H54 (cell line): ENCODE measurements around the gene PDZRN3.

Experiments
- DNase-seq: peaks from one replicate; pipeline ENCODE4 v3.0.0; 2011; ENCODE audit warnings: low spot score, mixed read lengths; ENCODE audit not compliant: insufficient read length
- FAIRE-seq: peaks from 3 replicates; lab custom pipeline; 2011; peaks lifted over from hg19 to GRCh38; lab: Jason Lieb, UNC
- POLR2A ChIP-seq: IDR thresholded peaks from 2 replicates; pipeline ENCODE4 v1.6.1; 2011; ENCODE audit warnings: low read depth, mild to moderate bottlenecking, low read length

The PDZRN3 gene

DNA sequence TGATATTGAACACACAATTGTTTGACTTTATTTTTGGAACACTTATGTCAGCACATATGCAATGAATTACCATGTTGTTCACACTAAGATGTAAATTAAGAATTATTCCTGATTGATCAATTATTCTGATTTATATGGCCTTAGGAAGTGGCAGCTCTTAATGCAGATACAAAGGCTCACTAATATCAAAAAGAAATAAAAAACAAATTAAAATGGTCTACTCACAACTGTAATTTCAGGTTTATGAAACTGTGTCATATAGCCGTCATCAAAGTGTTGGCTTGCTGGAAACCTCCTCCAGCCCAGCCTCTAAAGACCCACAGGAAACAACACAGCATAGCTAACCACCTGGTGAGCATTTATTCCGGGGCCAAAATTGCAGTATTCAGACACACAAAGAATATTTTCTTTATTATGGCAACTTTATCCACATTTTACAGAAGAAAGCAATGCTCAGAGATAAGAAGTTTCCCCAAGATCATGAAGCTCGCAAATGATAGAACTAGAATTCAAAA is 33.4 kb downstream of the PDZRN3 start:
- DNase-seq (no peak), FAIRE-seq (no peak)
- no peak for TF ChIP-seq POLR2A

- no peak for TF ChIP-seq POLR2A
- DNase-seq (no peak), FAIRE-seq (no peak)
These were observed 38.1 kb downstream of the PDZRN3 start for GRCh38 chr3:73586628-73587027.

- DNase-seq (no peak), FAIRE-seq (no peak)
- TF ChIP-seq POLR2A: no peak
These were observed 38.6 kb downstream of the PDZRN3 start for GRCh38 chr3:73586190-73586589.

- TF ChIP-seq POLR2A: no peak
- FAIRE-seq (no peak), DNase-seq (no peak)
These were observed 39.9 kb downstream of the PDZRN3 start for GRCh38 chr3:73584873-73585272.

GRCh38 chr3:73582535-73582934 is 42.2 kb downstream of the PDZRN3 start:
- no peak for DNase-seq
- FAIRE-seq: no peak
- no peak for TF ChIP-seq POLR2A

GRCh38 chr3:73581134-73581846 is 43.5 kb downstream of the PDZRN3 start:
- FAIRE-seq: no peak
- TF ChIP-seq POLR2A: no peak
- DNase-seq: no peak

DNA sequence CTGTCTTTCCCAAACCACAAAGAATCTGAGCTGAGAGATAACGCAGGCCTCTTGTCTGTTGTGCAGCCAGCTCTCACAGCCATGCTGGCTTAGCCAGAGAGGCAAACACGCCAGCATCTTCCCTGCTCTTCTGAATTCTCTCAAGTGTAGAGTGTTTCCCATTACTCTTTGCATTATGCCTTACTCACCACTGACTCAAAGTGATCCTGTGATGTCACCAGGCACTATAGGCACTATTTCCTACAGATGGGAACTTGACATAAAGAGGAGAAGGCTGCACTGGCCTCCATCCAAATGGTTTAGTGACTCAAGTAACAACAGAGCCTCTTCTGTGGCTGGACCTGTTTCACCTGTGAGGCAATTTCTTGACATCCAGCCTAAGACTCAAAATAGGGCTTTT is 44.4 kb downstream of the PDZRN3 start:
- no peak for DNase-seq
- no peak for TF ChIP-seq POLR2A
- no peak for FAIRE-seq

DNA sequence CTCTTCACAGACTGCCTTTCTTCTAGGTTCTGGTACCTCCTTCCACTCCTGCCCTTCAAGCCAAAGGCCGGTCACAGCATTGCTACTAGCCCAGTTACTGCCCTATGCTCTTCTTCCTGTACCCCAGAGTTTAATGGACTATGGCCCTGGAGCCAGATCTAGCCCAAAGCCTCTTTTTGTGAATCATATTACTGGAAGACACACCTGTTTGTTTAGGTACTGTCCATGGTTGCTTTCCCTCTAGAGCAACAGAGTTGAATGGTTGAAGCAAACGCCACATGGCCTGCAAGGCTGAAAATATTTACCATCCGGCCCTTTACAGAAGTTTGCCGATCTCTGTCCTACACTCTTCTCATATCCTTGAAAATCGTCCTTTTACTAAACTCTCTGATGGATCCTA is 47.0 kb downstream of the PDZRN3 start:
- FAIRE-seq (no peak), DNase-seq (no peak)
- TF ChIP-seq POLR2A: no peak

DNA sequence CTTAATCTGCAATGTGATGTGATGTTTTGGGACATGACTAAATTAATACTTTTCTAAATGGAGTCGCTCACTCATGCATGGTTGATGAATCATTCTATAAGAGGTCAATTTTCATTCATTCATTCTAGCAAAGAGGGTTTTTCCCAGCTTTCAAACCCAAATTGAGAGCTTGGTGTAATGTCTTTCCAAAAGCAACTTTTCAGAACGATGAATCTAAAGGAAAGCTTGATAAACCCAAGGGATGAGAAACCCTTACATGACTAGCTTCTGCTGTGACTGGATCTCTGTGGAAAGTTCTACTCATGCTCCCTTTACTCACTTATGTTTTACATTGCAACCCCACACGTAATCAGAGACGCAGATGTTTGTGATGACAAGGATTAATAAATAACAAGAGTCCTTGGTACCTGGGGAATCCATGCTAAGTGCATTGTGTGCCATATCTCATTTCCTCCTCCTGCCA is 47.7 kb downstream of the PDZRN3 start:
- no peak for TF ChIP-seq POLR2A
- FAIRE-seq (no peak), DNase-seq (no peak)

- TF ChIP-seq POLR2A: no peak
- DNase-seq (no peak), FAIRE-seq (no peak)
These were observed 48.8 kb downstream of the PDZRN3 start for GRCh38 chr3:73575953-73576352.

- FAIRE-seq (no peak), DNase-seq (no peak)
- no peak for TF ChIP-seq POLR2A
These were observed 49.2 kb downstream of the PDZRN3 start for GRCh38 chr3:73575519-73575918.

GRCh38 chr3:73573204-73573603 is 51.5 kb downstream of the PDZRN3 start:
- DNase-seq (no peak), FAIRE-seq (no peak)
- no peak for TF ChIP-seq POLR2A

- DNase-seq (no peak), FAIRE-seq (no peak)
These were observed 52.4 kb downstream of the PDZRN3 start for GRCh38 chr3:73572368-73572767.

GRCh38 chr3:73571238-73571794 is 53.4 kb downstream of the PDZRN3 start:
- no peak for FAIRE-seq
- DNase-seq: no peak
- TF ChIP-seq POLR2A: no peak

More at GRCh38 chr3:73572368-73572767, 52.4 kb downstream of the PDZRN3 start:
- TF ChIP-seq POLR2A: no peak
